GM18499 (cell line): ENCODE data around the gene PDXK.
A peak's percentile ranks its signal among the peaks of the same experiment; 100 is the strongest.

Source experiments
- ATAC-seq: cut with Tn5 transposase; IDR thresholded peaks from one replicate; pipeline ENCODE4 v1.9.1; 2021; ENCODE audit warnings: moderate number of reproducible peaks; ENCODE audit not compliant: insufficient read depth, unreplicated experiment

PDXK gene

DNA sequence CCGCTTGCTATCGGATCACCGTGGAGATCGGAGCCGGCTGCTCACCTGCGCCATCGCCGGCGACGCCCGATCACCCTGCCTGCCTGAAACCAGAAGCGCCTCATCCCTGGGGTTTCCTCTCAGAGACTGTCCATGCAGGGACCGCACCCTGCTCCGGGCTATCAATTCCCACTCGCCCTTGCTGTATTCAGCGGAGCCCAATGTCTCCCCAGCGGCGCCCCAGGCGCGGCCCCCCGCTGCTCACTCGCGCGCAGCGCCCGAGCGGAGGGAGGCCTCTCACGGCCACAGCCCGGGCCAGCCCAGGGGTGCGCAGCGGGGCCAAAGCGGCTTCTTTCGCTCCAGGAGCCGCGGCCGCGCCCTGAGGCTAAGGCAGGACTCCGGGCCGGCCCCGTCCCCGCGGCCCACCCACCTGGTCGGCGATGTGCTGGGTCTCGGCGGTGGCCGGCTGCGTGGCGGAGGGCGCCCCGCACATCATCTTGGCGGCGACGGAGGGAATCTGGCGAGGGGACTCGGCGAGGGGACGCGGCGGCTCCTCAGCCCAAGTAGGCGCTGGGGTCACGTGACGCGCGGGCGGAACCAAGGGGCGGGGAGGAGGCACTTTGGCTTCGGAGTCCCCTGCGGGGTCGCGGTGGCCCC, 57.0 kb downstream of the PDXK start, which contains the start of gene CSTB:
CSTB (minus strand) TSS at position 514 of the 636 bp plus-strand sequence; CDS start at position 475, 39 bp downstream.
- ATAC-seq = no peak

DNA sequence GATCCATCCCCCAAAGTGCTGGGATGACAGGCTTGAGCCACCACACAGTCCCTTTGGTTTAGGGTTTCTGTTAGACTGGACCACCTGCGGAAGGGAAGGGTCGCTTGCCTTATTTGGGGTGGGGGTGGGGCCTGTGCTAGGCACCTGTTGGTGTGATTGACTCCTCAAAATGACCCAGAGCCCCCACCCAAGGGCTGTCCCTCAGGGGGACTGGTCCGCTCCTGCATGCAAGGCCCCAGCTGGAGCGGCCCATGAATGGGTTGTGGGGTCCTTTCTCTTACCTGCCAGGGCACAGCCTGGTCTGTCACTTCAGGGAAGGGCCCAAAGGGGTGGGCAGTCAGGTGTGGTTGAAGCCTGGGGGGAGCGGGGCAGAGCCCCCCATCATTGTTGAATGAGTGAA, 59.0 kb downstream of the PDXK start:
- ATAC-seq = no peak

DNA sequence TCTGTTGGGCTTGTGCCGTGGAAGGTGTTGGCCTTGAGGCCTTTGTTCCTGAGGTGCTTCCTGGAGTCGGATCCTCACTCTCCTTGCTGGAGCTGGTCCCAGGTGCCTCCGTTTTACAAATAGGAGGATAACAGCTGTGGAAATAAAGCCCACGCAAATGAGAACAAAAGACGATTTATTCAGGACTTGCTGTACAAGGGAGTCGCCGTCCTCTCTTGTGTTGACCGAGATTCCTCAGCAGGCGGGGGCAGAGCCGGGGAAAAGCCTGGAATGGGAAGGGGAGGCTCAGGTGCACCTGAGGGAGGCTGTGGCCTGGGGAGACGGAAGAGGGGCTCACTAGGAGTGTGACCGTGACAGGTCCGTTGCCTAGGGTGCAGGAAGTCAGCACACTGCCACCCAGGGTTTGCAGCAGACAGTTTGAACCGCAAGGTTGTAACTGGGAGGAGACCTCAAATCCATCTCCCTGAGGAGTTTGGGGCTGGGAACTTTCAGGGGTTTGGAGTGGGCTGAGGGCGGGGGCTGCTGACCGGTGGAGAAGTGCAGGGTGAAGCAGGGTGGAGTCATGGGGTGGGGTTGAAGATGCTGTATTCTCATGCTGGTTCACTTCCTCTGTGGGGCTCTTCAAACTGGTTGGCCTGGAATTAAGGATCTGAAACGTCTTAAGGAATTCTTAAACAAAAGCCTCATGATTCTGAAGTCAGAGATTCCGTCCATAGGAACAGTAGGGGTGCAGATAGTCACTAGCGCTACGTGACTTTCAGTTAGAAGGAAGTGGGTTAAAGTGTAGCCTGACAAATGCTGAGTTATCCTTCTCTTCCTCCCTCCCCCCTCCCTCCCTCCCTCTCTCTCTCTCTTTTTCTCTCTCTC, 59.8 kb downstream of the PDXK start:
- no peak for ATAC-seq

DNA sequence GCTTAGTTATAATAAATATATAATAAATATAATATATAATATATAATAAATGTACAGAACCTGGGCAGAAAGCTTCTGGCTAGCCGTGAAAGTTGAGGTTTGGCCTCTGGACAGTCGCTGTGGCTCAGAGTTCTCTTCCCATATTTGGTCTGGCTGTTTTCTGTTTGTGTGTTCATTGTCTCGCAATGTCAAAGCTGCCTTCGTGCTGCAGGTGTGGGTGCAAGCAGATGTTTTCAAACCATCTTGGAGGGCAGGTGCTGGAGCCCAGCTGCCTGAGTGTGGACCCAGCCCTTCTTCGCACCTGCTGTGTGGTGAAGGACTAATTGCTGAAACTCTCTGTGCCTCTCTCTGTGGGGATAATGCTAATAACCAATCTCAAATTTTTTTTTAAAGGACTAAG, 60.7 kb downstream of the PDXK start:
- no peak for ATAC-seq

DNA sequence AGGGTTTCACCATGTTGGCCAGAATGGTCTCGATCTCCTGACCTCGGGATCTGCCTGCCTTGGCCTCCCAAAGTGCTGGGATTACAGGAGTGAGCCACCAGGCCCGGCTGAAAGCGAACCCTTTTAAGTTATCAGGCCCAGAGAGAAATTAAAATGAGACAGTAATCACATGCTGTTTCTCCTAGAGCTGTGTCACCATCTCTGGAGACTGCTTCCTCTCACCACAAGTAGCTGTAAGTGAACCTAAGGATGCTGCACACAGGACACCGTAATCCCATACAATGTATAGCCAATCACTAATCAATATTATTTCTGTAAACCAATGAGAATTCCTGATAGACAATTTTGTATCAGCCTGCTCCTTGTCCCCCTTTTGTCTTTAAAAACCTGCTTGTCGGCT, 62.9 kb downstream of the PDXK start:
- no peak for ATAC-seq

DNA sequence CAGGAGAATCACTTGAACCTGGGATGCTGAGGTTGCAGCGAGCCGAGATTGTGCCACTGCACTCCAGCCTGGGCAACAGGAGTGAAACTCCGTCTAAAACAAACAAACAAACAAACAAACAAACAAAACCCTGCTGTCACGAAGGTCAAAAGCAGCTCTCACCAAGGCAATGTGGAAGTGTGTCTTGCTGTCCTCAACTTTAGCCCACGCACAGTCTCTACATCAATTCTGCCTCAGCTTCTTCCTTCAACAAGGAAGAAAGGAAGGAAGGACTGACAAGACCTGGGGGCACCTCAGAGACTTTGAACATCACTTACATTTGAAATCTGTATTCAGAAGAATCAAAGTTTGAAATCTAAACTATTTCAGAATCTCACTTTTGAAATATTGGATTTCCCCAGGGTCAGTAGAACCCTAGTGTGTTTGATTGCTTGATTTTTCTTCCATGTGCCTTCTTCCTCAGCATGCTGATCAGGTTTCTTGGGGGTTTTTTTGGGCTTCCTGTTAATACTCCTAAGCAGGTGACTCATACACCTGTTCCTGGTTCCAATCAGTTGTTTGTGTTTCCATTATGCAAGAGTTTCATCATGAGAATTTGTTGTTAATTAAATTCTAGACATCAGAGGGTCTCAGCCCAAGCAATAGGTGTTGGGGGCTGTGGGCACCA, 63.6 kb downstream of the PDXK start:
- no peak for ATAC-seq

DNA sequence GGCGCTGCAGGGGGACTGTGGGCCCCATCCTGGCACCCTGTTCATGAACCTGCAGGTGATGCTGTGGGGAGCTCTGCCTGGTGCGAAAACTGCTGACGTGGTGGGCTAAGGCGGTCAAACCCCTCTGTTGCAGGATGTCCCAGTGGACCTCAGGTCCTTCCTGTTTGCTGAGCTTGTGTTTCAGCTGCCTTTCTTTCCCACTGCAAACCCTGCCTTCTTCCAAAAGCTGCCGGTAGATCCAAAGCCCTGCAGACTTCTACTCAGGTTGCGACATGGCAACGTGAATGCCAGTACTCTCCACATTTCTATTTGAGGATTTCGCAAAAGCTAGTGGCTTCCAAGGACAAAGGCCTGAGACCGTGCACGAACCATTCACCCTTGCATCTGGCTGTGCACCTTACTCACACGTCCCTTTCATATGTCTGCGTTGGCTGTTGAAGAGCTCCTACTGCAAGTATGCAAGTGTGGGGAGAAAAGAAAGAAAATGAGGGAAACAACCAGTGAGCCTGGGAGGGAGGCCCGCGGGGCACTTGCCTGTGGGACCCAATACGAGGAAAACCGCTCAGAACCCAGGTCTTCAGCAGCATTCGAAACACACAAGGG, 64.3 kb downstream of the PDXK start:
- no peak for ATAC-seq

DNA sequence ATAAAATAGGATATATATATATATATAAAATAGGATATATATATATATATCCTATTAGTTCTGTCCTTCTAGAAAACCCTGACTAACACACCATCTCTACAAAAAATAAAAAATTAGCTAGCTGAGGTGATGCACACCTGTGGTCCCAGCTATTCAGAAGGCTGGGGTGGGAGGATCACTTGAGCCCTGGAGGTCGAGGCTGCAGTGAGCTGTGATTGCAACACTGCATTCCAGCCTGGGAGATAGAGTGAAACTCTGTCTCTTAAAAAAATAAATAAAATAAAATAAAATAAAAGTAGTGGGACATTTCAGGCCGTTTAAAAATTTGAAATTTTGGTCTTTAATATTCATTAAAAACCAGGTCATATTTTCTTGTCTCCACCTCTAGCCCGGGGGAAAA, 66.2 kb downstream of the PDXK start:
- ATAC-seq = no peak

DNA sequence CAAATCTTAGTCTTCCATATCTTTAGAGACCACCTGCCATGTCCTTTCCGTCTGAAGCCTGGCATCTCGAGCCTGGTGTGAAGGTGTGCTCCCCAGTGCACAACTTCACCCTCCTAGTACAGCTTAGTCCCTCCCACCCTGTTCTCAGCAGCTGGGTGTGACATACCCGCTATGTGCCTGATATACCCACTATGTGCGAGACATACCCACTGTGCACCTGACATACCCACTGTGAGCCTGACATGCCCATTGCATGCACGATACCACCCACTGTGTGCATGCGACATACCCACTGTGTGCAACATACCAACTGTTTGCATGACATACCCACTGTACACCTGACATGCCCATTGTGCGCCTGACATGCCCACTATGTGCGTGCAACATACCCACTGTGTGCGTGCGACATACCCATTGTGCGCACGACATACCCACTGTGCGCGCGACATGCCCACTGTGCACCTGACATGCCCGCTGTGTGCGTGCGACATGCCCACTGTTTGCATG, 67.4 kb downstream of the PDXK start:
- ATAC-seq = no peak

DNA sequence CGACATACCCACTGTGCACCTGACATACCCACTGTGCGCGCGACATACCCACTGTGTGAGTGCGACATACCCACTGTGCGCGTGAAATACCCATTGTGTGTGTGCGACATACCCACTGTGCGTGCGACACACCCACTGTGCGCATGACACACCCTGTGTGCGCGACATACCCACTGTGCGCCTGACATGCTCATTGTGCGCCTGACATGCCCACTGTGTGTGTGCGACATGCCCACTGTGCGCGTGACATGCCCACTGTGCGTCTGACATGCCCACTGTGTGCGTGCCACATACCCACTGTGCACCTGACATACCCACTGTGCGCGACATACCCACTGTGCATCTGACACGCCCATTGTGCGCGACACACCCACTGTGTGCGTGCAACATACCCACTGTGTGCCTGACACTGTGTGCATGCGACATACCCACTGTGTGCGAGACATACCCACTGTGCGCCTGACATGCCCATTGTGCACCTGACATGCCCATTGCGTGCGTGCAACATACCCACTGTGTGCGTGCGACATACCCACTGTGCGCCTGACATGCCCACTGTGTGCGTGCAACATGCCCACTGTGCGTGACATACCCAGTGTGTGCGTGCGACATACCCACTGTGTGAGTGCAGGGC, 68.0 kb downstream of the PDXK start:
- no peak for ATAC-seq

DNA sequence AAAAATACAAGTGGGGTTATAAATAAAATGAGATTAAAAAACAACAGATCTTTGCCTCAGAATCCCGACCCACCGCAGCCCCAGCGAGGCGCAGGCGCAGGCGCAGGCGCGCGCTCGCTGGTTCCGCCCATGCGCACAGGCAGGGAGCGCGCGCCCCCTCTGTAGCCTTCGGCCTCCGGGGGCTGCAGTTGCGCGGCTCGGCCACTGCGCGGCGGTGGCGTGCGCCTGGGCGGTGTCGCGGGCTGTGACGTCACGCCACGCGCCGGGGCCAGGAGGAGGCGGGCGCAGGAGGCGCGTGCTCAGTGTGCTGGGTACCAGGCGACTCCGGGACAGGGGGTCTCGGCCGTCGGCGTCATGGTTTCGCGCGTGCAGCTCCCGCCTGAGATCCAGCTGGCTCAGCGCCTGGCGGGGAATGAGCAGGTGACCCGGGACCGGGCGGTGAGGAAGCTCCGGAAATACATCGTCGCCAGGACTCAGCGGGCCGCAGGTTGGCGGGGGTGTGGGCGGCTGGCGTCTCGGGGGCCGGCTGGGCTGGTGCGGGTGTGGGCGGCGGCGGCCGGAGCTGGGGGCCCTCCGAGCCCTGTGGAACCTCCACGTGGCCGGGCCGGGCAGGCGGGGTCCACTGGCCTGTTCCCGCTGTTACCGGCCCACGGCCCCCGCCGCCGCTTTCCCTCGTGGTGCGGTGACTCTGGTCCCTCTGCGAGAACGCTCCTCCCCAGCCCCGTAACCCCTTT, 70.5 kb downstream of the PDXK start, which contains the start of gene RRP1:
RRP1 (plus strand) TSS at position 302 of the 734 bp plus-strand sequence; CDS start at position 355, 53 bp downstream.
- ATAC-seq = peak; percentile 43

DNA sequence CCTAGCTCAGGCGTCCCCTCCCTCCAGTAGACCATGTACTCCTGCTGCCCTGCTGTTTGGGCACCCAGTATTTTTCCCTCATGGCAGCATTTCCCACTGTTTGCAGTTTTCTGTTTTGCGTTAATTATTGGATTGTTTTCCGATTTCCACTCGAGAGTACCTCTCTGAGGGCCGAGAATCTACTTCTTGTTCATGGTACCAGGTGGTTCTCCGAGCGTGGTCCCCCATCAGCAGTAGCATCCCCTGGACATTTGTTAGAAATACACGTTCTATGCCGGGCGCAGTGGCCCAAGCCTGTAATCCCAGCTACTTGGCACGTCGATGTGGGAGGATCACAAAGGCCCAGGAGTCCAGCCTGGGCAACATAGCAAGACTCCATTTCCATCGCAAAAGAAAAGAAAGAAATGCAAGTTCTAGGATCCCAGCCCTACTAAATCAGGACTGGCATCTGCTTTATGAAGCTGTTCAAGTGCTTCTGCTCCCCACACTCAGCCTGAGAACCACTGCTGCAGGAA, 71.1 kb downstream of the PDXK start:
- no peak for ATAC-seq

DNA sequence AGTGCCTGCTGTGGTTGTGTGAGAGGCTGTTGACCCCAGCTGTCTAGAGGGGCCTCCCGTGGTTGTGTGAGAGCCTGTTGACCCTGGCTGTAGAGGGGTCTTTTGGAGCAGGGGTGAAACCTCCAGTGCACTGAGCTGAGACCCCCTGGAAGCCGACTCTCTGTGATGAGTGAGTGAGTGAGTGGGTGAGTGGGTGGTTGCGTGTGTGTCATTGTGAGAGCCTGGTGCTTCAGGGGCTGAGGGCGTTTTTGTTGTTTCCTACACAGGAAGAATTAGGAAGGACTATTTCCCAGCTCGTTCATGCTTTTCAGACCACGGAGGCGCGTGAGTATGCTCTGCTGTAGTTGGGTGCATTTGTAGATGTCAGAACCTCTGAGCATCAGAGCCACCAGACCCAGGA, 73.5 kb downstream of the PDXK start:
- no peak for ATAC-seq

DNA sequence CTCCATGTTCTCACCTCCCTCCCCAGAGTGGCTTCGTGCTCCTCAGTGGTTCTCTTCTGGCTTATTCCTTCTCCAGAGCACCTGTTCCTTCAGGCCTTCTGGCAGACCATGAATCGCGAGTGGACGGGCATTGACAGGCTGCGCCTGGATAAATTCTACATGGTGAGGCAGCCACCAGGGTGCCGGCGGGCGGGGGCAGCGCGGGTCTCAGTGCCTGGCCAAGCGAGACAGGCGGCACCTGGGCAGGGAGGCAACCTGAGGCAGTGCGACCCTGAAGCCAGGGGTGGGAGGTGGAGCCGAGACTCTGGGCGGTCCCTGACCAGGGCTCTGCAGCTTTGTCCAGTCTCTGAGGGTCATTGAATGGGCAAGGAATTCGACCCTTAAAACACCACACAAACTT, 74.3 kb downstream of the PDXK start:
- no peak for ATAC-seq

DNA sequence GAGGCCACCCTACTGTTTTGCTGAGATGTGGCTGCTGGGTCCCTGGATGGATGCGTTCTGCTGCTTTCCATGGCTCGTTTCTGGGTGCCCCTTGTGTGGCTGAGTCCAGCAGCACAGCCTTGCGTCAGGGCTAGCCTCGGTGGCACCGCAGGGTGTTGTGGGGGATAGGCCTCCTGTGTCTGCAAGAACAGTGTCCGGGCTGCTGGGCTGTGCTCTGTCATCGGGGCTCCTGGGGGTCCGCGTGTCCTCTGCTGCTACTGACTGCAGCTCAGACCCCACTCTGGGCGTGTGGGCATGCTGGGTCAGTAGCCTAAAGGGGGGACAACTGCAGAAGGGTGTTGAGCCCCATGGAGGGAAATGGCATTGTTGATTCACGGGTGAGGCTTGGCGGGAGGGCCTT, 75.4 kb downstream of the PDXK start:
- ATAC-seq = no peak

DNA sequence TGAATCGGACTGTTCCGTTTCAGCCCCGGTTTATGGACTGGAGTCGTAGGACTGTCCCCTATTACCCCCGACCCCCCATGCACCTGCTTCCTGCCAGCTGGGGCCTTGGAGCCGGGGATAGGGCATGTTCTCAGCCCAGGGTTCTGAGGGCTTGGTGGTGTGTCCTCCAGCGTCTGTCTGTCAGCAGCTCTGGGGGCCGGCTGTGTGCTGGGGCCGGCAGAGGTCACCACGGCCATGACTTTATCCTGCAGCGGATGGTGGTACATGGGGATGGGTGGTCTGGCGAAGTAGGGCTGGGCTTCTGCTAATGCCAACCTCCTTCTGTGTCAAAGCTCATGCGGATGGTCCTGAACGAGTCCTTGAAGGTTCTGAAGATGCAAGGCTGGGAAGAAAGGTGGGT, 75.9 kb downstream of the PDXK start:
- ATAC-seq = no peak

DNA sequence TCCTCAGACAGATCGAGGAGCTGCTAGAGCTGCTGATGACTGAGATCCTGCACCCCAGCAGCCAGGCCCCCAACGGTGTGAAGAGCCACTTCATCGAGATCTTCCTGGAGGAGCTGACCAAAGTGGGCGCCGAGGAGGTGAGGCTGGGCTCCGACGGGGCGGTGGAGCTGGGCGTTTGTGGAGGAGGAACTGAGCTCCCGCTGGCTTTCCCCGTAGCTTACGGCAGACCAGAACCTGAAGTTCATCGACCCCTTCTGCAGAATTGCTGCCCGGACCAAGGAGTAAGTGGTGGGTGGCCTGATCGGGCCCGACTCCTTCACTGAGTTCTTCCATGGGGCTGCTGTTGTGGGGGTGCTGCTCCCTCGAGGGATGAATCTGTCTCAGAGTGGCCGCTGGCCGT, 78.5 kb downstream of the PDXK start:
- no peak for ATAC-seq

DNA sequence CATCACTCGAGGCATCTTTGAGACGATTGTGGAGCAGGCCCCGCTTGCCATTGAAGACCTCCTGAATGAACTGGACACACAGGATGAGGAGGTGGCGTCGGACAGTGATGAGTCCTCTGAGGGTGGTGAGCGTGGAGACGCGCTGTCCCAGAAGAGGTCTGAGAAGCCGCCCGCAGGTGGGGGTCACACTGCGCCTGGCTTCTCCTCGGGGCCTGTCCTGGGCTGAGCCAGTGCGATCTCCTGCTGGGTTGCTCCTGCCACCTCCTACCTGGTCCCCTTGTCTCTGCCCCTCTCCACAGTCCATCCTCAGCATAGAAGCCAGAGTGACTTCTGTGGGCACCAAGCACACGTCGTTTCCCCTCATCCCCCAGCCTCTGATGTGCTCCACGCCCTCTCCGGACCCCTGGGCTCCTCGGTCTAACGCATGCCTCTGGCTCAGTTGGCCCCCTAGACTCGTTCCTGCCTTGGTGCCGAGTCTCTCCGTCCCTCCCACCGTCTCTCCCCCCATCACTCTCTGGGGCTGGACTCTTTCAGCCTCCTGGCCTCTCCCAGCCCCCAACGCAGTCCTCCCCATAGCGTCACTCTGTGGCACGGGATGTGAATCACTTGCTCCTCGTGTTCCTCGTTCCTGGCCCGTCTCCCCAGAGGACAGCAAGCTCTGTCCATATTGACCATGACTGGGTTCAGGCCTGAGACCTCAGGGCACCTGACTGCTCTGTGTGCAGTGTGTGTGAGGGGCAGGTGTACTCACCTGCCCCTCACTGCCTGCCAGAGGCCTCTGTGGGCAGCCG, 79.2 kb downstream of the PDXK start:
- ATAC-seq = no peak
